COLO668 (cell line): ENCODE data around the gene DFFB.

Experiments used
- DNase-seq: peaks from one replicate; lab custom pipeline; 2025; ENCODE audit not compliant: unreplicated experiment; lab: John Stamatoyannopoulos, UW

DFFB gene

GRCh38 chr1:3869751-3870301, 12.6 kb downstream of the DFFB start:
- DNase-seq, result peak; percentile 26

GRCh38 chr1:3871451-3871805, 14.2 kb downstream of the DFFB start:
- DNase-seq, result no peak

GRCh38 chr1:3872546-3872945, 15.3 kb downstream of the DFFB start:
- DNase-seq, result no peak

DNA sequence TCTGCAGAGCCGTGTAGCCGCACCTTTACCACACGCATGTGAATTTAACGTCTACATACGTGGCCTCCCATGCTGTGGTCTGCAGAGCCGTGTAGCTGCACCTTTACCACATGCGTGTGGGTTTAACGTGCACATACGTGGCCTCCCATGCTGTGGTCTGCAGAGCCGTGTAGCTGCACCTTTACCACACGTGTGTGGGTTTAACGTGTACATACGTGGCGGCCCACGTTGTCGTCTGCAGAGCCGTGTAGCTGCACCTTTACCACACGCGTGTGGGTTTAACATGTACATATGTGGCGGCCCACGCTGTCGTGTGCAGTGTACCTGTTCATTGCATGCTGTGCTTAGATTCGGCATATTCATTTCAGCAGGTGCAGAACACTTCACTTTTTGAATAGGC, 17.5 kb downstream of the DFFB start:
- no peak for DNase-seq

GRCh38 chr1:3876716-3877115, 19.4 kb downstream of the DFFB start:
- DNase-seq, result no peak

DNA sequence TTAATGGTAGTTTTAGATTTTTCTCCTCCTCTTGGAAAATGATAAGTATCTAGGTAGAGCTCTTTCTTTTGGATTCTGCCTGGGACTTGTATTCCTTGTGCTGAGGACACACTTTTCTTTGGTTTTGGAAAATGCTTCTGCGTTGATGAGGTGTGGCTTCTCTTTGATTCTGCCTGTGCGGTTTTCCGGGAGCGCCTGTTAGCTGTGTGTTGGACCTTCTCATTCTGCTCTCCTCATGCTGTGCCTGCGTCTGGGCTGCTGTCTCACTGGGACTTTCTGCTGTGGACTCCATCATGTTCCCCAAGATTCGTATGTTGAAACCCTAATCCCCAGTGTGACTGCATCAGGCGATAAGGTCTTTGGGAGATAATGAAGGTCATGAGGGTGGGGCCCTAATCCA, 21.8 kb downstream of the DFFB start:
- no peak for DNase-seq

DNA sequence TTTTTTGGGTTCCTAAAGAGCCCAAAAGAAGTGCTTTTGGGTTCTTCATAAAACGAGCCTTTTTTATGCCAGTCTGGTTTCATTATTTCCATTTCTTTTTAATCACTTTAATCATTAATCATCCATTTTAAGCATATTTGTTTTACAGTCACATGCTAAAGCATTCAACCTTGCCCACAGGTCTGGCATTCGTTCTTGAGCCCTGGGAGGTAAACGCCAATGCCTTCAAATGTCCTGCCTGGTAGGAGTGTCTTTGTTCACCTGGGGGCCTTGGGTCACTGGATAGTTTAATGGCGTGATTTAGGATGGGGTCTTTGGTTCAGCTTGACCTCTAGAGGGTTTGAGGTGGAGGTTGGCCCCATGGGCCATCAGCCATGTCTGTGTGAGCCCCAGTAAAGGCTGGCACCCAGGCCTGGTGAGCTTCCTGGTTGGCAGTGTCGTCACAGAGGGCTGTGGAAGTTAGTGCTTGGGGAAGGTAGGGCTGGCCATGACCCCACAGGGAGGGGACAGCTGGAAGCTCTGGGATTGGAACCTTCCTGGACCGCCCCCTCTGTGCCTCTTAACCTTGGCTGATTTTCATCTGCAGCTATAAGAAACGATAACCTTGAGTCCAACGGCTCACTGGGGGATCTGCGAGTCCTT, 22.6 kb downstream of the DFFB start:
- no peak for DNase-seq

- DNase-seq, result no peak
Observed at GRCh38 chr1:3880429-3881192, 23.3 kb downstream of the DFFB start.

DNA sequence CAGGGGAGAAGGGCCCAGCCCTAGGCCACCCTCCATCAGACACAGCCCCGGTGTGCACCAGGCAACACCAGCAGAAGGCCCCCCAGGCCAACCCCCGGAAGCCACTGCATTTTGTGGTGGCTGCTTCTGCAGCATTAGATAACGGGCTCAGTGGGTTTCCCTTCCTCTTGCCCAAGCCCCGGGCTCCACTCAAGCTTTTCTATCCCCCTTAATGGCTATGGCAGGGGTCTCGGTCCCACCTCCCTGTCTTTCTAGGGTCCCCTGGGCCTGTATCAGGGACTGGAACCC, 23.9 kb downstream of the DFFB start:
- DNase-seq, result no peak

- DNase-seq, result no peak
Observed at GRCh38 chr1:3883194-3883925, 26.1 kb downstream of the DFFB start.

- DNase-seq, result no peak
Observed at GRCh38 chr1:3884966-3885365, 27.7 kb downstream of the DFFB start.

- DNase-seq, result no peak
Observed at GRCh38 chr1:3885611-3886010, 28.3 kb downstream of the DFFB start.

- DNase-seq, result no peak
Observed at GRCh38 chr1:3886106-3886670, 28.9 kb downstream of the DFFB start.

DNA sequence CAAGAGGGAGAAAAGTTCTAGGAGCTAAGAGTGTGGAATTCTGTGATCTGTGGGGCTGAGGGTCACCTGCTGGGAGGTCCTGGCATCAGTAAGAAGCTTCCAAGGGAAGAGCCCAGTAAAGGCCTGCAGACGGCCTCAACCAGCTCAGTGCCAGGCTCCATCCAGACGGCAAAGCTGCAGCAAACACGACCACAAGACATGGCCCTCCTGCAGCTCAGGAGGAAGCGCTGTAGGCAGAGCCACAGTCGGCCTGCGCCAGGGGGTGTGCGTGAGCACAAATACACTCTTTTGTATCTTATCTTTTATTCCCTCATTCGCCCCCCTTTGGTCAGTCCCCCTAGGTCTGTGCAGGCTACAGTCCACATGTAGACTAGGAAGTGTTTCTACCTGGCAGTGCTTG, 29.4 kb downstream of the DFFB start:
- no peak for DNase-seq

- no peak for DNase-seq
Observed at GRCh38 chr1:3888301-3888700, 31.0 kb downstream of the DFFB start.

DNA sequence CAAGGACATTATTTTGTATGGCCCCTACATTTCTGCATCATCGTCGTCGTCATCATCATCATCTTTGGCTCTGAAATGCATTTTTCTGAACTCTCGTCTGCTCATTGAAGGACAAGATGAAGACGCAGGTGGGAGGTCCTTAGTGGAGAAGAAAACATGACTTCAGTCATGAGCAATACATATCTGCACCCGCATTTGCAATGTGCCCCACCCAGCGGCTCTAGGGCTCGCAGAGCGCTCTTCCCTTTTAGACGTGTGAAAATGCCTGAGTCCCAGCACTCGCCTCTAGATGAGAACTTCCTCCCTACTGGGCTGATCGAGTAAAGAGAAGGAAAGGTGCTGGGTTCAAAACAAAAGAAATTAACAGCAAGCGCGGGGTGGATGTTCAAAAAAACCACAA, 32.7 kb downstream of the DFFB start:
- no peak for DNase-seq

DNA sequence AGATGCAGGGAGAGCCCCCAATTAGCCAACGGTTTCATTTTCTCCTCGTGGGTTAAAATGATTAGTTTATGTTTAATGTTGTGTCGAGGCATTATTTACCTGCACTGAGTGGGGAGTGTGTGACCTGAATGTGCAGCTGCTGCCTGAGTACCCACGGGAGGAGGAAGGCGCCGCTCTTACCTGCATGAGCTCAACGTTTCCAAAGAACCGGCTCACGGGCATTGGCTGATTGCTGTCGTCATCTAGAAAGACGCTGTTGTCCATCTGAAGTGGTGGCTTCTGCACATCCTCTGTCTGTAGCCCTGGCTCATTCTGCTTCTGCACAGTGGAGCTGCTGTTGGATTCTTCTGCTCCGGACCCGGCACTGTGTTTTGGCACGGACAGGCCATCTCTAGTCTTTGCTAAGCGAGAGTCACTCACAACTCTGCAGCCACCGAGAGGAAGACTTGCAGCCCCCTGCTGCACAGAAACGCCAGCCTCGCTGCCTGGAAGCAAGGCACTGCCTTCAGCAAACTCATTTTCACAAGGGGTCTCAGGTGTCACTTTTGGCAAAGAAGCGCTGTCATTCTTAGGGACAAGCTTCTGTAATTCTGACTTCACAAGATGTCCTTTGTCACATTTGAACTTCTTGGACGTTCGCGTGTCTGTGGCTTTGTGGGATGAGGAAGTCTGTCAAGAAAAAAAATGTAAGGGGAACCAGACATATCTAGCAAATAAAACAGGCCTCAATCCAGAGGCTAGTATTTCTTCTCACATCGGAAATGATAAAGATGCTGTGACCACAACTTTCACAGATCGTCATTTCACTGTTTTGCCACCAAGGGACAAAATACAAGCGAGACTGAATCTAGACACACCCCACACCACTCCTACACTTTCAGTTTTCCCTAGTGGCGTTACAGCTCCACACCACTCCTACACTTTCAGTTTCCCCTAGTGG, 33.4 kb downstream of the DFFB start:
- DNase-seq, result no peak

- no peak for DNase-seq
Observed at GRCh38 chr1:3891329-3891865, 34.1 kb downstream of the DFFB start.

- no peak for DNase-seq
Observed at GRCh38 chr1:3892748-3893147, 35.5 kb downstream of the DFFB start.

DNA sequence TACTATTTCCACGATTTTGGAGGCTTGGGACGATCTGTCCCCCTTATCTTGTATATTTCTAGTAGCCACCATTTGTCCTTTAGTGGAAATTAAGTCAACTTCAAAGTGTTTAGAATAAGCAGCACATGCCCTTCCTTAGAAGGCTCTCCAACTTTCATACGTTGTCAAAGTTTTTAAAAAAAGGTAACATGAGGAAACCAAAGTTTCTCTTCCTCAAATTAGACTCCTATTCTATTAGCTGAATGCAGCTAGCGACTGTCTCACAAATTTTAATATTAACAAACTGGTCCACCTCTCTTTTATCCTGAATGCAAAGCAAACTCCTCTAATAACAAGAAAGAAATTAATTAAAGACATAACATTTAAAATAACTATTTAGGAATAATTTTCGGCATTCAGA, 35.9 kb downstream of the DFFB start:
- no peak for DNase-seq
